Activated CD4-positive, alpha-beta T cell treated with anti-CD3 and anti-CD28 coated beads, Interleukin-2, amount 50 U/mL, for 48 hours (primary cell): ENCODE measurements around the gene EPDR1.

Experiments used
- DNase-seq, 2 experiments: peaks; one replicate each; pipeline ENCODE4 v3.0.0-alpha.2; 2020

Gene EPDR1

DNA sequence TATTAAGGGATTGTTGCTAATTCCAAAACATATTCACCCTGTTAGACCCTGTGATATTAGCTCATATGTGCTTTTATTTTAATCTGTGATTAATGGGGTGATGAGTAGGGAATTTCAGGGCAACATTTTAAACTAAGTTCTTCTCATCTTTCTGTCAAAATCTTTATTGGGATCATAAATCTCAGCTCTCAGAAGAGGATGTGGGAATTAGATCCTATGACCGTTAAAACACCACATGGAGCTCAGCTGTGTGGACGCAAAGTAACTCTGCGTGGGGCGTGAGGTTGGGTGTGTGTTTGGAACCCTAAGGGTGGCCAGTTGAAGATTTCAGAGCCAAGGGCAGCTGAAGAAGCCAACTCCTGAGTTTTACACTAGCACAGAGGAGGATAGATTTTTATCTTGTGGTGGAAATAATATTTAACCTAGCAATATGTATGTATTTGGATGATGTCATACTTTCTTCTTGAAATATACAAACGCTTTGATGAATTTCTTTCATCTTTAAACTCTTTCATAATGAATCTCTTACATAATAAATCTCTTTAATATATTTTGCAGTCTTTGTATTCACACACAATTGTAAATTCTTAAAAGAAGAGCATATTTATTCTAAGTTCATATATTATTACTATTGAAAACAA, 64.4 kb downstream of the EPDR1 start:
- no peak for DNase-seq

DNA sequence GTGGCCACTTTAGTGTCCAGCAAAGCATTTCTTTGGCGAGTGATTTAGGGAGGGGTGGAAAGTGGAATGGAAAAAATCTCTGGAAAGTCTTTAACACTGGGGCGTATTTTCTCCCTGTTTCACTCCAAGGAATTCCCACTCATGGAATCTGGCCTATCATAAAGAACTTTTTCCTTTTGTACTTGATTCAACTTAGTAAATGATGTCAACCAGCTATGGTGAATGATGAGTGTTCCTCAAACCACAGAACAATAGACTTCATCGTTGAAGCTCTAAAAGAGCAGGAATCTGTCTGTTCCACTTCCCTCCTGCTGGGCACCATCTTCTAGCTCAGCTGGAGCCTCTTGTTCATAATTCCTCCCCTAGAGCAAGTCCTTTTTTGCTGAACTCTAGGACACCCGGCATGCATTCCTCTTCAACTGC, 66.5 kb downstream of the EPDR1 start:
- DNase-seq: no peak

DNA sequence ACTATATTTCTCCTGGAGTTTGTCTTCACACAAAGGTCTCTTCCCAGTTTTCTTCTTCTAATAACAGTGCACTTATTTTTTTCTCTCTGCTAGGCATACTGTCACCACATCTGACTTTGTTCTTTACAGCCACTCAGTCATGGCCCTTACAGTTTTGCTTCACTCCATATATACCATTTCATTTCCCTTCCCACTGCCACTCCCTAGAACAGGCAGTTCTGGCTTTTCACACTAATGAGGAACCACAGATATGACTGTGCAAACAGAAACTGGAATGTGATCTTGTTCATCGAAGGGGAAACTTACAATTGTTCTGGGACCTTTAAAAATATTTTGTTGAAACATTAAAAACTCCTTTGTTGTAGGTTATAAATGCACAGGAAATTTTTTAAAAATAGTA, 67.3 kb downstream of the EPDR1 start:
- DNase-seq: no peak

DNA sequence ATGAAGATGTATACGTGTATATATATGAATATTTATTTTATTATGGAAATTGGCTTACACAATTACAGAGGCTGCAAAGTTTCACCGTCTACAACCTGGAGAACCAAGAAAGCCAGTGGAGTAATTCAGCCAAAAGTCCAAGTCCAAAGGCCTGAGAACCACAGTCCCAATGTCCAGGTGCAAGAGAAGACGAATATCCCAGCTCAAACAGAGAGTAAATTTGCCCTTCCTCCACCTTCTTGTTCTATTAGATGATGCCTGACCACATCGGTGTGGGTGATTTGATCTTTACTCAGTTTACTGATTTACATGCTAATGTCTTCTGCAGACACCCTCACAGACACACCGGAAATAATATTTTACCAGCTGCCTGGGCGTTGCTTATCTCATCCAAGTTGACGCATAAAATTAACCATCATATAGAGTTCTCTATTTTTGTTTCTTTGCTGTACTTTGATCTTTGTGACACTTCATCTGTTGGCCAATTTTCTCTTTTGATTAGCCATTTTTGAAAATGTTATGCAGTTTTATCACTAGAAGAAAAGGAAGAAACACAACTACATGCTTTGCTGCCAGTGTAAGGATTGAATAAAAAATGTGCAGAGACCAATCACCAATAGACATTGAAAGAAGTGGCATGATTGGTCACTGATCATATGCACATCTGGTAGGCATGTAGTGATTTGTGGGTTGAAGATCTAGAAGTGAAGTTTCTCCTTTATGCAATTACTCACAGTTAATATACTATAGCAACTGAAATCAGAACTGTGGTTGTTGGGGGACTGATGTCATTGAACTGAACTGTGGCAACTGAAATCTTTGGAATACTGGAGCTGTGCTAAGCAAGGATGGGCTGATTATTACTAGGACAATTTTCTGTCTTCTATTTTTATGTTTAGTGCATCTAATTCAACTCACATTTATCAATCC, 68.5 kb downstream of the EPDR1 start:
- no peak for DNase-seq

DNA sequence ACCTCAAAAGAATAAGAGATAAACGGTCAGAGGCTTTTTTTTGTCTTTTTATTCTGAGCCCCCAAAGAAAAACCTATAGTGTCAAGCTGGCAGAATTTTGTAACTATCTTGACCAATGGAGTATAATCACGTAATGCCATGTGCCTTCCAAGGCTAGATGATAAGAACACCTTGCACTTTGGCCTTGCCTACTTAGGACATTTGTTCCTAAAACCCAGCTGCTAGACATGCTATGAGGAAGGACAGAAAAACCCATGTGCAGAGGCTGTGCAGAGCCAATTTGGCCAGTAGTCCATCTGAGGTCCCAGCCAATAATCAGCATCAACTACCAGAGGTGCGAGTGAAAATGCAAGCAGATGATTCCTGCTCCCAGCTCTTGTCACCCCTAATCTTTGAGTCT, 69.9 kb downstream of the EPDR1 start:
- no peak for DNase-seq

DNA sequence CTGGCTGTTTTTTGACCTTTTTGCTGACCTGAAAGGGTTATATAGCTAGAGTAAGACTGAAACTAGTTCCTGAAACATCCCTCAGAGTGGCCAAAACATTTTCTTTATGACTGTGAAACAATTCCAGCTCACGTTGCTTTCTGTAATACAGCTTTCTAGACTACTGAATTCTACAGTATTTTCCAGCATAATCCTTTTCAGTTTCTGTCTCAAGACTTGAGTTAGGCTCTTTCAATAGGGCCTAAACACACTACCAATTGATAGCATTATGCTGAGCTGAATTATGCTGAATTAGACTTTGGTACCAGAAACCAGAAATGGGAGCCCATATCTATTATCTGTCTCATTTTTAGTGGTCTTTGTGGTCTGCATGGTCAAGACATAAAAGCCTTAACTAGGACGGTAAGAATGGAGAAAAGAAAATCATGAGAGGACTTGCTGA, 72.6 kb downstream of the EPDR1 start:
- no peak for DNase-seq

DNA sequence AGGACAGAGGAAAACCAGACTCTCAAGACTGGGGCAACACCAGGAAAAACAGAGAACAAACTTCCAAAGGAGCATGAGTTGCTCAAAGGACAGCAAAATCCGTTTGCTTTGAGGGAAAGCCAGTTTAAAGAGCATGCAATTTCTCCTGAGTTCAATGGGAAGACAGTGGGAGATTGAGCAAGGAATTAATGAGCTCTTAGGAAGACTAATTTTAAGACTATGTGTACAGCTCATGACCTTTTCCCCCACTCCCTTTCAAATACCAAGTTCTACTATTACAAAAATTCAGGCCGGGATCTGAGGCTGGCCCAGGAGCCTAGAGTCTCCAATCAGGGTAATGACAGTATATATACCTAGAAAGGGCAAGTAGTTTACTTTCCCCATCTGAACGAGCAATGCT, 79.2 kb downstream of the EPDR1 start:
- DNase-seq: no peak

DNA sequence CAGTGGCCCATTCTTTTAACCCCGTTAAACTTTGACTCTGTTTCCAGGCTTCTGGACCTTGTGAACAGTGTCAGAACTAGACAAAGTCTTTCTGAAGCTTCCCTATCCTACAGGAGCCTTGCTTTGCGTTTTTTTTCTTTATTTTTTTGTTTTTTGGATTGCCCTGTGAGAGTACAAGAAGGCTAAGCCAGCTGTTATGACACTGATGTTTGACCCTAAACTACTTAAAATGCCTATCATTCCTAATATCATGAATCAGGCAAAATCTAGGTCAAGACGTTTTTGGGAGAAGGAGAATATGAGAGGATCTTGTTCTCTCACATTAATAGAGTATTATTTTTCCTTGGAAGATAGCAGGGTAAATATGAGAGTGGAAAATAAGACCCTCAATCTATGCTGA, 79.8 kb downstream of the EPDR1 start:
- no peak for DNase-seq
